ENCODE measurements around the gene CTNNA2. TPM values are rescaled to one million over a fixed set of nuclear protein-coding genes. Genes with fewer than 3 reads are reported as not detected.

The CTNNA2 gene
- polyA plus RNA-seq, 1 experiment = not detected

DNA sequence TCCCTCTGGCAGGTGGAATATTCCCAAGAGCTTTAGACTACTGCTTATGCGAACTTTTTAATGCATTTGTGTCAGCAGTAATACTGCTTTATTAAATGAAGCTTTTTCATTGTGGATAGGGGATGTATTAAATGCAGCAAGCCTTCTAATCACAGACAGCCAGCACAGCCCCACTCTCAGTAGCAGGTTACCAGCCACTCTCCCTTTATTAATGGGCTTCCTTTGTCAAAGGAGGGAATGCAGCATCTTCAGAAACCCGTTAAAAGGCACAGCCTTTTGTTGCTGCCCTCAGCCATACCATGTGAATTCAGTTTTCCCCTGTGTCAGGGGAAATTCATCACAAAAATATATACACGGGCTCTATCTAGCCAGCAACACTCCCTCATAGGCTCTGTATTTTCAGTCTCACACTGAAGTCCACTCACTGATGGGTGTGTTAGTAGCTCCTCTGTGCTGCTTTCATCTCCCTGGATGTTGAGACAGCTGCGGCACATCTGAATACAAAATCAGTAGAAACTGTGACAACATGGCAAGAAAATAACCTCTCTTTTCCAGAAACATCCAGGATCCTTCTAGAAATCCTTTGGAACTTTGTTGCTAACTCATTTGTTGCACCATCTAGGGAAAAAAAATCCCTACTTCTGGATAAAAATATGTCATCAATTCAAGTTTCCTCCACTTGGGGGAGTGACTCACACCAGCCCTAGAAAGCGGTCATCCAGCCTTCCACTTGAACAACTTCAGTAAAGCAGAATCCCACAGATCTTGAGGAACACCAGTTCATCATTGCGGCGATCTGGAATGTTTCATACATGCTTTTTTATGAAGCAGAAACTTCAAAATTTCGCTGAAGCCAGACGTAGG lies 743.3 kb downstream of the CTNNA2 start:
- ChIA-PET POLR2A (no interaction called here), CTCF (interaction anchor here (0.7 to 1.5 kb wide), 5 partner anchors 17 to 247 kb away, joined by 3 to 12 read pairs (median 8); no protein-coding TSS in a partner anchor)
- Histone ChIP-seq H3K27me3 (ENCODE audit: control insufficient read depth, insufficient read depth, low read length) (no peaks in the 10 kb centered on the region), H3K9me3 (ENCODE audit: control insufficient read depth, insufficient read depth, low read length) (no peaks in the 10 kb centered on the region), H3K4me3 (ENCODE audit: low read depth, low read length) (no peak overlapping the region), H3K27ac (ENCODE audit: low read depth, low read length) (no peak overlapping the region)
- TF ChIP-seq, protein P1, sequence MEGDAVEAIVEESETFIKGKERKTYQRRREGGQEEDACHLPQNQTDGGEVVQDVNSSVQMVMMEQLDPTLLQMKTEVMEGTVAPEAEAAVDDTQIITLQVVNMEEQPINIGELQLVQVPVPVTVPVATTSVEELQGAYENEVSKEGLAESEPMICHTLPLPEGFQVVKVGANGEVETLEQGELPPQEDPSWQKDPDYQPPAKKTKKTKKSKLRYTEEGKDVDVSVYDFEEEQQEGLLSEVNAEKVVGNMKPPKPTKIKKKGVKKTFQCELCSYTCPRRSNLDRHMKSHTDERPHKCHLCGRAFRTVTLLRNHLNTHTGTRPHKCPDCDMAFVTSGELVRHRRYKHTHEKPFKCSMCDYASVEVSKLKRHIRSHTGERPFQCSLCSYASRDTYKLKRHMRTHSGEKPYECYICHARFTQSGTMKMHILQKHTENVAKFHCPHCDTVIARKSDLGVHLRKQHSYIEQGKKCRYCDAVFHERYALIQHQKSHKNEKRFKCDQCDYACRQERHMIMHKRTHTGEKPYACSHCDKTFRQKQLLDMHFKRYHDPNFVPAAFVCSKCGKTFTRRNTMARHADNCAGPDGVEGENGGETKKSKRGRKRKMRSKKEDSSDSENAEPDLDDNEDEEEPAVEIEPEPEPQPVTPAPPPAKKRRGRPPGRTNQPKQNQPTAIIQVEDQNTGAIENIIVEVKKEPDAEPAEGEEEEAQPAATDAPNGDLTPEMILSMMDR (IDR thresholded peaks at IDR 0.05; ENCODE audit: low read depth, low read length) = peak; percentile 52
- no peak for DNase-seq (ENCODE audit: low read depth, low spot score)

DNA sequence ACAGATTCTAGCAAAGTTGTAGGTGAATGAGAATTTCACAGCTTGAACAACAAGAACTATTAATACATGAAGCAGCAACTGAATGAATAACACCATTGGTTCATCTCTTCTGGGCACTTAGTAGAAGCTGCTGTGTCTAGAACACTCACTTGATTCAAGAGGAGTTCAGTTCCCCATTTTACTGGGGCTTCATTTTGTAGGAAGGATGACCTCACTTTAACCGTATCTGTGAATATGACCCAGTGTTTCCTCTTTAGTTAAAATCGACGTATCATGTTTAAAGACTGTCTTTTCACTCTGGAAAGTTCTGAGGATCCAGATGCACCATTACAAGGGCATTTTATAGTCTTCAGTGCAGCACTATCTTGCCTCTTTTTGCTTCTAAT lies 743.9 kb downstream of the CTNNA2 start:
- ChIA-PET CTCF (interaction anchor here (1.3 to 1.5 kb wide), 2 partner anchors 242 to 246 kb away, joined by 8 to 12 read pairs; no protein-coding TSS in a partner anchor), POLR2A (no interaction called here)
- Histone ChIP-seq H3K27ac (ENCODE audit: low read depth, low read length) (no peak overlapping the region), H3K4me3 (ENCODE audit: low read depth, low read length) (no peak overlapping the region), H3K27me3 (ENCODE audit: control insufficient read depth, insufficient read depth, low read length) (no peaks in the 10 kb centered on the region), H3K9me3 (ENCODE audit: control insufficient read depth, insufficient read depth, low read length) (no peaks in the 10 kb centered on the region)
- no peak for DNase-seq (ENCODE audit: low read depth, low spot score)
- TF ChIP-seq, protein P1 (IDR thresholded peaks at IDR 0.05; ENCODE audit: low read depth, low read length) = no peak

GRCh38 chr2:80257450-80257849 lies 744.6 kb downstream of the CTNNA2 start:
- CTCF ChIA-PET = interaction anchor here (1.3 to 1.5 kb wide), 2 partner anchors 242 to 245 kb away, joined by 8 to 12 read pairs; no protein-coding TSS in a partner anchor
- H3K27me3 ChIP-seq (ENCODE audit: control insufficient read depth, insufficient read depth, low read length) = no peaks in the 10 kb centered on the region
- POLR2A ChIA-PET = no interaction called here
- H3K9me3 ChIP-seq (ENCODE audit: control insufficient read depth, insufficient read depth, low read length) = no peaks in the 10 kb centered on the region
- no peak overlapping the region for H3K4me3 ChIP-seq (ENCODE audit: low read depth, low read length)
- no peak for DNase-seq (ENCODE audit: low read depth, low spot score)
- TF ChIP-seq, protein P1 (IDR thresholded peaks at IDR 0.05; ENCODE audit: low read depth, low read length) = no peak
- no peak overlapping the region for H3K27ac ChIP-seq (ENCODE audit: low read depth, low read length)

GRCh38 chr2:80258341-80258740 lies 745.5 kb downstream of the CTNNA2 start:
- ChIA-PET POLR2A (no interaction called here), CTCF (no interaction called here)
- DNase-seq (ENCODE audit: low read depth, low spot score) = no peak
- Histone ChIP-seq H3K27me3 (ENCODE audit: control insufficient read depth, insufficient read depth, low read length) (no peaks in the 10 kb centered on the region), H3K4me3 (ENCODE audit: low read depth, low read length) (no peak overlapping the region), H3K27ac (ENCODE audit: low read depth, low read length) (no peak overlapping the region), H3K9me3 (ENCODE audit: control insufficient read depth, insufficient read depth, low read length) (no peaks in the 10 kb centered on the region)
- TF ChIP-seq, protein P1 (IDR thresholded peaks at IDR 0.05; ENCODE audit: low read depth, low read length) = no peak

- Histone ChIP-seq H3K4me3 (ENCODE audit: low read depth, low read length) (no peak overlapping the region), H3K27me3 (ENCODE audit: control insufficient read depth, insufficient read depth, low read length) (no peaks in the 10 kb centered on the region), H3K9me3 (ENCODE audit: control insufficient read depth, insufficient read depth, low read length) (no peaks in the 10 kb centered on the region), H3K27ac (ENCODE audit: low read depth, low read length) (no peak overlapping the region)
- TF ChIP-seq, protein P1 (IDR thresholded peaks at IDR 0.05; ENCODE audit: low read depth, low read length) = no peak
- ChIA-PET POLR2A (no interaction called here), CTCF (interaction anchor here (3.0 kb wide), 1 partner anchor 20 kb away, joined by 10 read pairs; no protein-coding TSS in a partner anchor)
- DNase-seq (ENCODE audit: low read depth, low spot score) = no peak
Measured at GRCh38 chr2:80258793-80259192, 745.9 kb downstream of the CTNNA2 start.
